Cardiac muscle cell (in vitro differentiated cells and primary cell): ENCODE data around the gene CD3E. TPM values are rescaled to one million over a fixed set of nuclear protein-coding genes. Genes with fewer than 3 reads are reported as not detected.

Experiments used
- DNase-seq, 2 donors: peaks; one replicate each; pipeline versions ENCODE4 v3.0.0 to v3.0.0-alpha.2; 2010 to 2017; ENCODE audit warnings: low read depth in 1 of 2, low spot score in 1 of 2
- H3K27ac ChIP-seq: fragments of 200-600 bp; sonication (generic); 2 replicates; pipeline ENCODE4 v1.5.1; 2016
- H3K27me3 ChIP-seq: fragments of 200-600 bp; sonication (generic); 2 replicates; pipeline ENCODE4 v1.6.0; 2016; ENCODE audit warnings: control low read depth
- H3K36me3 ChIP-seq: fragments of 200-600 bp; sonication (generic); 2 replicates; pipeline ENCODE4 v1.5.1; 2016; ENCODE audit warnings: control low read depth
- H3K4me1 ChIP-seq: fragments of 200-600 bp; sonication (generic); 2 replicates; pipeline ENCODE4 v1.8.1; 2017; ENCODE audit warnings: low read depth, mild to moderate bottlenecking, mixed run types
- H3K4me3 ChIP-seq: fragments of 200-600 bp; sonication (generic); 2 replicates; pipeline ENCODE4 v1.5.1; 2016; ENCODE audit warnings: mild to moderate bottlenecking
- H3K9me3 ChIP-seq: fragments of 200-600 bp; sonication (generic); 2 replicates; pipeline ENCODE4 v1.5.1; 2017; ENCODE audit warnings: low read depth, mild to moderate bottlenecking, control low read depth
- CTCF ChIP-seq: IDR thresholded peaks from 2 replicates; pipeline ENCODE4 v1.5.1; 2012; ENCODE audit warnings: low read depth, mild to moderate bottlenecking, low read length
- polyA plus RNA-seq: library from polyadenylated mRNA; unstranded; fragments of >200 nt; fragmentation: Nextera tagmentation; extraction: Ambion mirVana; gene quantifications from 2 replicates; pipeline ENCODE4 v1.2.1, GENCODE V29; 2016
- total RNA-seq: library from RNA; depleted of rRNA; stranded (reverse); fragments of >200 nt; gene quantifications from 2 replicates; pipeline ENCODE4 v1.2.3, GENCODE V29; 2016

Gene CD3E
- total and polyA plus RNA-seq, 2 experiments from 2014 or later, result not detected

DNA sequence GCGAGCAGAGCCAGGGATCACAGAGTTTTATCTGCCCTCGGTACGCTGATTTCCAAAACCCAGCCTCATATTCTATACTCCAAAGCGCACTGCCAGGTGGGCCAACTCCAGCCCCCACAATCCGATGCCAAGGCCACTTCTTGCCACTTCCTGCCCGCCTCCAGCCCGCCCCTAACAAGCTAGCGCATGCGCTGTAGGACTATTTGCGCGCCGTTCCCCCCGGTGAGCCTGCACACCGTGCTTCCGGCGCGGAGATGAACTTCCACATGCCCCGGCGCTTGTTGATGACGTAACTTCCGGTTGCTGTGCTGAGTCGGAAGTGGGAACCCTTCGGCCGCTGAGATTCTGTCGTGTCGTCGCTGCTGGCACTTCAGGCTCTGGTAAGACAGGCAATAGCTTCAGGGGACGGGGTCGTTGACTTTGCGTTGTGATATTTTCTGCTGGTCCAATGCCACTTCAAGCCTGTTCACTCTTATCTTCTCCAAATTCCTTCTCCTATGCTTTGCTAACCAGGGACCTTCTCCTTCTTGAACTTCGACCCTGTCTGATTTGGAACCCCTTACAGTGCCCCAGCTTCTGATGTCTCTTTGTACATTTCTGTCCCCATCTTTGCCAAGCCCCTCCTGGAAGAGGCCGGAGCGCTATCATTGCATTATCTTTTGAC, 54.9 kb downstream of the CD3E start, which contains the start of gene UBE4A:
Gene UBE4A, plus strand, starts transcription at position 306 of the 664 bp plus-strand sequence. CDS start 5,481 bp downstream, outside the sequence.
- peak; percentile 96 to 97 for DNase-seq
- no peaks in the 10 kb centered on the region for H3K9me3 ChIP-seq
- no peaks in the 10 kb centered on the region for H3K36me3 ChIP-seq
- H3K27me3 ChIP-seq, result peaks cover 25% of the 10 kb centered on the region
- TF ChIP-seq CTCF, result no peak
- peak within 1 kb of the TSS; percentile 46 for H3K27ac ChIP-seq
- no peaks in the 10 kb centered on the region for H3K4me1 ChIP-seq
- peak within 1 kb of the TSS; percentile 82 for H3K4me3 ChIP-seq

- no peak for DNase-seq
- H3K4me3 ChIP-seq, result no peak overlapping the region
- no peaks in the 10 kb centered on the region for H3K9me3 ChIP-seq
- no peak overlapping the region for H3K27ac ChIP-seq
- TF ChIP-seq CTCF, result no peak
- peaks cover 24% of the 10 kb centered on the region for H3K36me3 ChIP-seq
- no peaks in the 10 kb centered on the region for H3K27me3 ChIP-seq
- H3K4me1 ChIP-seq, result no peaks in the 10 kb centered on the region
Measured at GRCh38 chr11:118364956-118365615, 60.6 kb downstream of the CD3E start.

Other genes starting within 250 kb of the CD3E start
- not detected in 2 replicates for gene TMPRSS4, start 227.7 kb upstream of the CD3E start, total RNA-seq
- not detected in 2 replicates for gene TMPRSS4, start 227.7 kb upstream of the CD3E start, polyA plus RNA-seq
- not detected in 2 replicates for gene SMIM35, start 217.8 kb upstream of the CD3E start, total RNA-seq
- not detected in 2 replicates for gene SMIM35, start 217.8 kb upstream of the CD3E start, polyA plus RNA-seq
- gene SCN4B, start 151.9 kb upstream of the CD3E start, total RNA-seq, result 0.11 and 0.21 TPM in 2 replicates
- gene SCN4B, start 151.9 kb upstream of the CD3E start, polyA plus RNA-seq, result 0.39 TPM in 1 of 2 replicates, not detected in the other
- 1.5 and 2.5 TPM in 2 replicates for gene SCN2B, start 128.1 kb upstream of the CD3E start, total RNA-seq
- 0.87 and 2.2 TPM in 2 replicates for gene SCN2B, start 128.1 kb upstream of the CD3E start, polyA plus RNA-seq
- gene JAML, start 79.7 kb upstream of the CD3E start, total RNA-seq, result not detected in 2 replicates
- gene JAML, start 79.7 kb upstream of the CD3E start, polyA plus RNA-seq, result not detected in 2 replicates
- gene MPZL3, start 52.4 kb upstream of the CD3E start, total RNA-seq, result 0.12 and 0.49 TPM in 2 replicates
- 0.07 TPM in 1 of 2 replicates, not detected in the other for gene MPZL3, start 52.4 kb upstream of the CD3E start, polyA plus RNA-seq
- gene MPZL2, start 40.4 kb upstream of the CD3E start, total RNA-seq, result 0.39 TPM in 1 of 2 replicates, not detected in the other
- gene MPZL2, start 40.4 kb upstream of the CD3E start, polyA plus RNA-seq, result 0.13 TPM in 1 of 2 replicates, not detected in the other
- gene CD3D, start 38.0 kb downstream of the CD3E start, total RNA-seq, result not detected in 2 replicates
- not detected in 2 replicates for gene CD3D, start 38.0 kb downstream of the CD3E start, polyA plus RNA-seq
- gene CD3G, start 39.6 kb downstream of the CD3E start, total RNA-seq, result not detected in 2 replicates
- gene CD3G, start 39.6 kb downstream of the CD3E start, polyA plus RNA-seq, result not detected in 2 replicates
- 23.6 and 25.9 TPM in 2 replicates for gene UBE4A, start 54.9 kb downstream of the CD3E start, total RNA-seq
- 17.4 and 26.6 TPM in 2 replicates for gene UBE4A, start 54.9 kb downstream of the CD3E start, polyA plus RNA-seq
- 65.3 and 90.5 TPM in 2 replicates for gene ATP5MG, start 96.9 kb downstream of the CD3E start, total RNA-seq
- 734 and 884 TPM in 2 replicates for gene ATP5MG, start 96.9 kb downstream of the CD3E start, polyA plus RNA-seq
- gene KMT2A, start 131.8 kb downstream of the CD3E start, total RNA-seq, result 23.4 and 48.2 TPM in 2 replicates
- 28.0 and 31.6 TPM in 2 replicates for gene KMT2A, start 131.8 kb downstream of the CD3E start, polyA plus RNA-seq
- gene TTC36, start 222.7 kb downstream of the CD3E start, total RNA-seq, result 8.2 and 11.3 TPM in 2 replicates
- 4.6 and 5.6 TPM in 2 replicates for gene TTC36, start 222.7 kb downstream of the CD3E start, polyA plus RNA-seq
- 50.0 and 51.3 TPM in 2 replicates for gene TMEM25, start 226.5 kb downstream of the CD3E start, total RNA-seq
- 34.9 and 41.1 TPM in 2 replicates for gene TMEM25, start 226.5 kb downstream of the CD3E start, polyA plus RNA-seq